Stomach smooth muscle (tissue), 2 donors: ENCODE results near the gene MEX3C.

ENCODE experiments used
- H3K27ac ChIP-seq: one replicate; pipeline ENCODE4 v1.7.0; 2013; ENCODE audit warnings: mild to moderate bottlenecking, low read length, inconsistent platforms
- H3K27me3 ChIP-seq, 2 donors: one replicate each; pipeline ENCODE4 v1.7.0; 2013; ENCODE audit warnings: low read length in 2 of 2; ENCODE audit not compliant: insufficient read depth in 2 of 2, control insufficient read depth in 1 of 2
- H3K36me3 ChIP-seq, 2 donors: one replicate each; pipeline ENCODE4 v1.7.0; 2013; ENCODE audit warnings: low read length in 2 of 2; ENCODE audit not compliant: control insufficient read depth in 2 of 2, insufficient read depth in 2 of 2
- H3K4me1 ChIP-seq: one replicate; pipeline ENCODE4 v1.7.0; 2013; ENCODE audit warnings: low read length; ENCODE audit not compliant: control insufficient read depth, insufficient read depth
- H3K4me3 ChIP-seq, 2 donors: one replicate each; pipeline ENCODE4 v1.7.0; 2013; ENCODE audit warnings: low read length in 2 of 2
- H3K9ac ChIP-seq, 2 donors: one replicate each; pipeline ENCODE4 v1.7.0; 2013; ENCODE audit warnings: low read length in 2 of 2, mild to moderate bottlenecking in 1 of 2
- H3K9me3 ChIP-seq, 2 donors: one replicate each; pipeline ENCODE4 v1.7.0; 2013; ENCODE audit warnings: low read length in 2 of 2; ENCODE audit not compliant: control insufficient read depth in 2 of 2
- donor health status: healthy.
- donor health status: Pancreatic carcinoma.

Gene MEX3C

DNA sequence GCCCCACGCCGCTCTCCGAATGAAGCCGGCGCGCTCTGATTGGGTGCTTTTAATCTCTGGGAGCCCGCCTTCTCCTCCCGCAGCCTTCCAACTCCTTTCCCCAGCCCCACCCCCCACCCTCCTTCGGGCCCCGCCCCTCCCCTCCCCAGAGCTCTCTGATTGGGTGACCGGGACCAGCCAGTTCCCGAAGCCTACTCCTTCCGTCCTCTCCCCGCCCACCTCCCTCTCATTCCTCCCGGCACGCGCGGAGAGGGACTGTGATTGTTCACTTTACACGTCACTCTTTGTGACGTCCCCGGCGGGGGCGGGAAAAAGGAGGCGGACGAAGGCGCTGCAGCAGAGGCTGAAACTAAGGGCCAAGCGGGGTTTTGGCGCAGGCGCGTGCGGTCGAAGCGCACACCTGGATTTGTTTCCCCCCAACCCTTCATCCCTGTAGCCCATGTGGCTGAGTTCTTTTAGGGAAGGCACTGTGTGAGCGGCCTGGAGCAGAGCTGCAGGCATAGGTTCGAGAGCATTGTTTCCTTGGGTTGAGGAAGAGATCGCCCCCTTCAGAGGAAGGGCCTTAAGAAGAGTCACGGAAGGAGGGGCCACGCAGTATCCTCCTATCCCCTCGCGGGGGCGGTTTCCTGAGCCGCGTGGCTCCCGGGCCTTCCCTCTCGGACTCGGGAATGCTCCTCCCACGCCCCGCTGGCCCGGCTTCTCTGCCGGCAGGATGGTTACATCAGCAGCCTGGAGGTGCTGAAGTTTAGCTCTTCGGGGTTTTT, at the start of gene MEX3C:
Gene MEX3C (minus strand): TSS at position 21 of the 764 bp plus-strand sequence. CDS start 361 bp downstream, outside the sequence.
- Histone ChIP-seq H3K4me3 (peak within 1 kb of the TSS; percentile 89 to 90), H3K27ac (peak within 1 kb of the TSS; percentile 81), H3K36me3 (no peaks in the 10 kb centered on the region), H3K27me3 (no peaks in the 10 kb centered on the region), H3K4me1 (peaks cover 16% of the 10 kb centered on the region), H3K9me3 (no peaks in the 10 kb centered on the region), H3K9ac (peak within 1 kb of the TSS; percentile 83 to 91)

DNA sequence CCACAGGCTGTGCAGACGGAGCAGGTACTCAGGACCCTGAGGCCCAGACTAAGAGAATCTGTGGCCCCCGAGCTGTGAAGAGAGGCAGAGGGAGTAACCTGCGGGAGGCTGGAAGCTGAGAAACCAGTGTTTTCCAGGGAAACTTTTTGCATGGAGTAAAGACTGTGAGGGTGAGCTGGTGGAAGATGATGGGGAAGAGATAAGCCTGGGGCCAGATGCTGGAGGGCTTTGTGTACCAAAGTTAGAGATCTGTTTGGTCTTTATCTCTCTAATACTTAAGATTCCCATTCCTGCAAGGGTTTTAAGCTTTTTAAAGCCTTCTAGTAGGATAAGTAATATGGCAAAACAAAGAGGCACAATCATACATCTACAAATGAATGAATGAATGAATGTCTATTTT, 43.7 kb upstream of the MEX3C start:
- H3K4me1 ChIP-seq = no peaks in the 10 kb centered on the region
- no peak overlapping the region for H3K4me3 ChIP-seq
- no peaks in the 10 kb centered on the region for H3K27me3 ChIP-seq
- H3K36me3 ChIP-seq = no peaks in the 10 kb centered on the region
- no peak overlapping the region for H3K27ac ChIP-seq
- no peak overlapping the region for H3K9ac ChIP-seq
- H3K9me3 ChIP-seq = no peaks in the 10 kb centered on the region

DNA sequence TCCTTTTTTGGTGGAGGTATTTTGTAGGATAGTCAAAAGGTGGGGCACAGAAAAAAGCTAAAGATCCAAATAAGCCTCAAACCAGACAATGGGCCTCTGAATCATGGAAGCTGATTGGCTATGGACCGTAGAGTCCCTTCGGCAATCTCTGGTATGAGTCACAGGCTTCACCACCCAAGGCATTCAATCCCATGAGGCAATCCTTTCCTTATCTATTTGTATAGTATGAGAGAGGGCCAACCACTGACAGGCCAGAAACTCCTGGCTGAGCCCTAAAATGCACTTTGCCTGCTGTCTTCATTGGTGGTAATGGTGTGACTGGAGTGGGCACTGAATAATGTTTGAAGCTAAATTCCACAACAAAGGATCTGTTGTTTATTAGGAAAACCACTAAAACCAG, 38.7 kb upstream of the MEX3C start:
- Histone ChIP-seq H3K4me3 (no peak overlapping the region), H3K9me3 (no peaks in the 10 kb centered on the region), H3K36me3 (no peaks in the 10 kb centered on the region), H3K4me1 (no peaks in the 10 kb centered on the region), H3K27me3 (no peaks in the 10 kb centered on the region), H3K9ac (no peak overlapping the region), H3K27ac (no peak overlapping the region)

DNA sequence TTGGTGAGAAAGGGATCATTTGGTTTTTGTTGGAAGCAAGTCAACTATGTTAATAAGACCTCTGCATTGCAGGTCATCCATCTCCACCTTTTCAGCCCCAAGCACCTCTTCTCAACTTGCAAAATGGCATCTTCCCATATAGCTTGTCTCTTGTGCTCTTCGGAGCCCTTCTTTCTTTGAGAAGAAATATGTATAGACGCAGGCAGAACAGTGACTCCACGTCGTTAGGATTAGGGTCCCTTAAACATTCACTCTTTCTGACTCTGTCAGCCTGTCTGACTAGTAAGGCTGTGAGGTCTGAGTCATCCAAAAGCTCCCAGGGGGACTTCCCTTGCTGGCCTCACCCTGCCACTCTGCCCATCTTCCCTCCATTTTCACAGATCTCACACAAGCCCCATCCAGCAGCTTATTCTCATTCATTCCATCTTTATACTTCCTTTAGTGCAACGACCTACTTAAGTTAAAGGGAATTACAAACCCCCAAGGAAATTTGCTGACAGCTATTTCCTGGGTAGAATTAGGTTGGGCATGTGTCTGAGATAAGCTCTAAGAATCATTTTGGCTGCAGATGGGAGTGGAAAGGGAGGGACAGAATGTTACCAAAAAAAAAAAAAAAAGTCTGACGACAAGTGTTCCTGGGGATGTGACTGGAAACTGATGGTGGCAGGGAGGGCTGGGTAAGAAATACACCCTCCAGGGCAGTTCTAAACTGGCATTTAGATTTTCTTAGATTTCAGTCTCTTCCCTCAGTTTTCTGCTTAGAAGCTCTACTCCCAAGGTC, 37.7 kb upstream of the MEX3C start:
- H3K36me3 ChIP-seq = no peaks in the 10 kb centered on the region

DNA sequence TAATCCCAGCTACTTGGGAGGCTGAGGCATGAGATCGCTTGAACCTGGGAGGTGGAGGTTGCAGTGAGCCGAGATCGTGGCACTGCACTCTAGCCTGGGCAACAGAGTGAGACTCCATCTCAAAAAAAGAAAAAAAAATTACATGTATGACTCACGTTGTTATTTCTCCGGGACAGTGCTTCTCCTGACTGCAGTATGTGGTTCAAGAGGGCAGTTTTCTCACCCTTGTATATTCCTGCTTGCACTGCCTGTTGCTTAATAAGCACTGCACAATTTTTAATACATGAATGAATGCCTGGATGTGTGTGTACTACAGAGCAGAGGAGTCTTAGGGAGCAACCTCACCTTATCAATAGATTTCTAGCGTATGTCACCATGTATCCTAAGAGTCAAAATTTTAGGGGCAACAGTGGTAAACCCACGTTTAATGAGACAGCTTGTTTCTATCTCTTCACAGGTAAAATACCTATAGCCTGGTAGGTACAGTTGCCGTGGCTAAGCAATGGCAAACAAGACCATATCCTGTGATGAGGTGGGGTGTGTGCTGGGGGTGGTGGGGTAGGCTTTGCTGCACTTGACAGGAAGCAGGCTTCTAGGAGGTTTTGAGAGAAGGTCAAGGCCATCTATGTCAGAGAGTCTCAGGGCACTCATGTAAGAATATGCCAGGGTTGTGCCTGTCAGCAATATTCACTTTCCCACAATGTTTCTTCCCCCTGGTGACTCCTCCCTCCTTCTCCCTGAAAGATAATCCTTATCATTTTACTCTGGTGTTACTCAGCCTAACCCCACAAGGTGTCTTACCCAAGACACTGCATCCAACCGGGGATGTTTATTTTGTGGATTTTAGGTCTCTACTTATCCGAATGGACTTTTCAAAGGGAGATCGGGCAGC, 36.9 kb upstream of the MEX3C start:
- Histone ChIP-seq H3K36me3 (no peaks in the 10 kb centered on the region), H3K4me1 (no peaks in the 10 kb centered on the region), H3K27me3 (no peaks in the 10 kb centered on the region), H3K27ac (no peak overlapping the region), H3K9me3 (no peaks in the 10 kb centered on the region), H3K9ac (no peak overlapping the region), H3K4me3 (no peak overlapping the region)

More for the DNA sequence above, 37.7 kb upstream of the MEX3C start:
- no peaks in the 10 kb centered on the region for H3K27me3 ChIP-seq
- H3K9me3 ChIP-seq = no peaks in the 10 kb centered on the region
- no peak overlapping the region for H3K4me3 ChIP-seq
- H3K9ac ChIP-seq = no peak overlapping the region
- H3K27ac ChIP-seq = no peak overlapping the region
- H3K4me1 ChIP-seq = no peaks in the 10 kb centered on the region

DNA sequence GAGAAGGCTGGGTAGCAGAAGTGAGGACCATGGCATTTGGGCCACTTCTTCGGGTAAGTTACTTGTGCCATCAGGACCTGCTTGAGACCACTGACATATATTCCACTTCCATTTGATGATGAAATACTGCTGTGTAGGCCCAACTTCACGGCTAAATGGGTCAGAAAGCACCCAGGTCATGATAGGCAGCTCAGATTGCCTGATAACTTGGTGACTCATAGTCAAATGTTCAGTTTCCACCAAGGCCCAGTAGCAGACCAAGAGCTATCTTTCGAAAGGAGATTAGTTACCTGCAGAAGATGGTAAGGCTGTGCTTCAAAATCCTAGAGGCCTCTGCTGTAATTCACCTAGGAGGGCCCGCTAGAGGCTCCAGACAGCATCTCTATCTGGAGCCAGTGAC, 31.8 kb upstream of the MEX3C start:
- no peaks in the 10 kb centered on the region for H3K27me3 ChIP-seq
- no peak overlapping the region for H3K9ac ChIP-seq
- no peaks in the 10 kb centered on the region for H3K4me1 ChIP-seq
- H3K27ac ChIP-seq = no peak overlapping the region
- H3K9me3 ChIP-seq = peaks cover 0 to 3% of the 10 kb centered on the region in 2 donors
- no peaks in the 10 kb centered on the region for H3K36me3 ChIP-seq
- no peak overlapping the region for H3K4me3 ChIP-seq

DNA sequence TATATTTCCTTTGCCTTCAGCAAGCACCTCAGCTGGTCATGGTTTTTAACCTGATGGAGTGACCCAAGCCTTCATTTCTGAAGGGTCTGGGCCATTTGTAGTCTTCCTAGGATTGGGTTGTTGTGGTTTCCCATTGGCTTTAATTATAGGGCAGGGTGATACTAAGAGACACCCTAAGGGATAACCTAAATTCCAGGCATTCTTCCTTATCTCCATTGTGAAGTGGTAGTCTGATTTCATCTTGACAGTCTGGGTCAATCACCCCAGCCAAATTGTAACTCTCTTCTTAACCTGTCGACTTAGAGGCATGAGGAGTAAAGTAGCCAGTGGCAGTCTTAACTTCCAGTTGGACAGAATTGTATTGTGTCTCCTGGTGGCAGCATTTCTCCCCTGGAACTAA, 30.2 kb upstream of the MEX3C start:
- Histone ChIP-seq H3K36me3 (no peaks in the 10 kb centered on the region), H3K4me1 (no peaks in the 10 kb centered on the region), H3K4me3 (no peak overlapping the region), H3K27me3 (no peaks in the 10 kb centered on the region), H3K9me3 (peaks cover 0 to 3% of the 10 kb centered on the region in 2 donors), H3K9ac (no peak overlapping the region), H3K27ac (no peak overlapping the region)

DNA sequence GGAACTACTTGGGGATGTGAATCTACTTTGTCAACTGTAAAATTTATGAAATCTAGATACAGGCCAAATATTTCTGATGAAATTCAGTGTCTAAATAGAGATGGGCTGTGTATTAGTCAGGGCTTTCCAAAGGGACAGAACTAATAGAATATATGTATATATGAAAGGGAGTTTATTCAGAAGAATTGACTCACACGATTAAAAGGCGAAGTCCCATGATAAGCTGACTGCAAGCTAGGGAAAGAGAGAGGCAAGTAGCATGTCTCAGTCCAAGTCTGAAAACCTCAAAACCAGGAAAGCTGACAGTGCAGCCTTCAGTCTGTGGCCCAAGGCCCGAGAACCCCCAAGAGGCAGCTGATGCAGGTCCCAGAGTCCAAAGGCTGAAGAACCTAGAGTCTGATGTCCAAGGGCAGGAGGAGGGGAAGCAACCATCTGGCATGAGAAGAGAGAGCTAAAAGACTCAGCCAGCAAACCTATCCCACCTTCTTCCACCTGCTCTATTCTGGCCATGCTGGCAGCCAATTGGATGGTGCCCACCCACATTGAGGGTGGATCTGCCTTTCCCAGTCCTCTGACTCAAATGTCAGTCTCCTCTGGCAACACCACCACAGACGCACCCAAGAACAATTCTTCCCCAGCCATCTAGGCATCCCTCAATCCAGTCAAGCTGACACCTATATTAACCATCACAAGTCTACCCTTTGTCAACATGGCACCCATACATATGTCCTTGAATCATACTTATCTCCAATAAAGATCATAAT, 29.3 kb upstream of the MEX3C start:
- Histone ChIP-seq H3K4me3 (no peak overlapping the region), H3K9ac (no peak overlapping the region), H3K4me1 (no peaks in the 10 kb centered on the region), H3K36me3 (no peaks in the 10 kb centered on the region), H3K27me3 (no peaks in the 10 kb centered on the region), H3K9me3 (peaks cover 0 to 3% of the 10 kb centered on the region in 2 donors), H3K27ac (no peak overlapping the region)

DNA sequence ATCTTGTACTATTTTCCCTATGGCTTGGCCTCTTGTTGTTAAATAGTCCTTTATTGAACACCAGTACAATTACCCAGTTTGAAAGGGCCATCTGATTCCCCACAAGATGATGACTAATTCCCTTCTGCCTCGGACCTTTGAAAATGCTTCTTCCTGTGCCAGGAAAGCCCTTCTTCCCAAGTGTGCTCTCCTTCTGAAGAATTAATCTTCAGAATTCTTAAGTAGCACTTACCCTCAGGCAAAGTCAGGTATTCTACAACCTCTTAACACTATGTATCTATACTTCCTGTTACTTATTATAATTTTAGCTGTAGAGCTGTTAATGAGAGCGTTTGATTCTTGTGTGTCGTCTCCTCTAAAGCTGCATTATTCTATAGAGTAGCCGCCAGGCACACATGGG, 28.6 kb upstream of the MEX3C start:
- no peak overlapping the region for H3K9ac ChIP-seq
- H3K27me3 ChIP-seq = no peaks in the 10 kb centered on the region
- H3K4me1 ChIP-seq = no peaks in the 10 kb centered on the region
- peaks cover 0 to 3% of the 10 kb centered on the region in 2 donors for H3K9me3 ChIP-seq
- no peaks in the 10 kb centered on the region for H3K36me3 ChIP-seq
- H3K4me3 ChIP-seq = no peak overlapping the region
- no peak overlapping the region for H3K27ac ChIP-seq

DNA sequence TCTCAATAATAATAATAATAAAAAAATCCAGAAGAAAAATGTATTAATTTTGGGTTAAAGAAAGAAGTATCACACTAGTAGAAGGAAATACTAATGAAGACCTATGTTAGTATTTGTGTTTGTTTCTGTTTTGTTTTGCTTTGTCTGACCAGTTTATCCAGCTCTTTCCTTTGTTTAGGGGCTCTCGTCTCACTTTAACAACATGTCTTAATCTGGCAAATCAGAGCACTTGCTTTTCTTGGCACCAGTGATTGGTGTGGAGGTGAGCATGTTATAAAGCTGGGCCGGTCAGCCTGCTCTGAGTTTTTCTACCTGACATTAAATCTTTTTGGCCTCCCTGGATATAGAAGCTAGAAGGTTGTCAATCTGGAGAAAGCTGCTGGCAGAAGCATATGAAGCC, 15.1 kb upstream of the MEX3C start:
- Histone ChIP-seq H3K4me3 (no peak overlapping the region), H3K36me3 (no peaks in the 10 kb centered on the region), H3K9ac (no peak overlapping the region), H3K27me3 (no peaks in the 10 kb centered on the region), H3K27ac (no peak overlapping the region), H3K9me3 (no peaks in the 10 kb centered on the region), H3K4me1 (no peaks in the 10 kb centered on the region)
